Prostate gland (tissue), 2 donors: ENCODE data around the gene FDPS.

ENCODE experiments used
- POLR2A ChIP-seq: fragments of 450-650 bp; IDR thresholded peaks from one replicate; pipeline ENCODE4 v1.6.1; 2016; ENCODE audit warnings: antibody characterized with exemption, mild to moderate bottlenecking
- TF ChIP-seq, protein P1 (sequence below), 4 experiments: fragments of 200-600 bp in 2 of 4; fragments of 450-650 bp in 2 of 4; sonication (generic) in 2 of 4; IDR thresholded peaks; 1 replicate in 3 of 4; 2 replicates in 1 of 4; pipeline ENCODE4 v1.5.1; 2016 to 2019; ENCODE audit warnings: antibody characterized with exemption in 4 of 4, mild to moderate bottlenecking in 2 of 4, moderate library complexity in 2 of 4

GRCh38 chr1:155323729-155324036 is 15.0 kb downstream of the FDPS start:
- TF ChIP-seq, protein P1, sequence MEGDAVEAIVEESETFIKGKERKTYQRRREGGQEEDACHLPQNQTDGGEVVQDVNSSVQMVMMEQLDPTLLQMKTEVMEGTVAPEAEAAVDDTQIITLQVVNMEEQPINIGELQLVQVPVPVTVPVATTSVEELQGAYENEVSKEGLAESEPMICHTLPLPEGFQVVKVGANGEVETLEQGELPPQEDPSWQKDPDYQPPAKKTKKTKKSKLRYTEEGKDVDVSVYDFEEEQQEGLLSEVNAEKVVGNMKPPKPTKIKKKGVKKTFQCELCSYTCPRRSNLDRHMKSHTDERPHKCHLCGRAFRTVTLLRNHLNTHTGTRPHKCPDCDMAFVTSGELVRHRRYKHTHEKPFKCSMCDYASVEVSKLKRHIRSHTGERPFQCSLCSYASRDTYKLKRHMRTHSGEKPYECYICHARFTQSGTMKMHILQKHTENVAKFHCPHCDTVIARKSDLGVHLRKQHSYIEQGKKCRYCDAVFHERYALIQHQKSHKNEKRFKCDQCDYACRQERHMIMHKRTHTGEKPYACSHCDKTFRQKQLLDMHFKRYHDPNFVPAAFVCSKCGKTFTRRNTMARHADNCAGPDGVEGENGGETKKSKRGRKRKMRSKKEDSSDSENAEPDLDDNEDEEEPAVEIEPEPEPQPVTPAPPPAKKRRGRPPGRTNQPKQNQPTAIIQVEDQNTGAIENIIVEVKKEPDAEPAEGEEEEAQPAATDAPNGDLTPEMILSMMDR (IDR thresholded peaks at IDR 0.05): no peak
- peak; percentile 6 for TF ChIP-seq POLR2A
